T-helper 1 cell treated with Interleukin-12 subunit alpha and Interleukin-12 subunit beta and Interleukin-4 antibody, amounts not matched to agents 30 ng/mL and 1 ng/mL, for 36 hours (primary cell): ENCODE measurements around the gene DCPS. TPM values are rescaled to one million over a fixed set of nuclear protein-coding genes. Genes with fewer than 3 reads are reported as not detected.

Experiments used
- intact Hi-C: fragments of 100-400 bp; cut with micrococcal nuclease; formaldehyde crosslinking; loops from one replicate; pipeline ENCODE4 v1.15.1; 2024
- total RNA-seq: library from RNA; stranded (reverse); gene quantifications from 2 replicates; pipeline ENCODE4 v1.2.3, GENCODE V29; 2022

The DCPS gene
- total RNA-seq, 1 donor from 2014 or later, result 38.0 TPM

DNA sequence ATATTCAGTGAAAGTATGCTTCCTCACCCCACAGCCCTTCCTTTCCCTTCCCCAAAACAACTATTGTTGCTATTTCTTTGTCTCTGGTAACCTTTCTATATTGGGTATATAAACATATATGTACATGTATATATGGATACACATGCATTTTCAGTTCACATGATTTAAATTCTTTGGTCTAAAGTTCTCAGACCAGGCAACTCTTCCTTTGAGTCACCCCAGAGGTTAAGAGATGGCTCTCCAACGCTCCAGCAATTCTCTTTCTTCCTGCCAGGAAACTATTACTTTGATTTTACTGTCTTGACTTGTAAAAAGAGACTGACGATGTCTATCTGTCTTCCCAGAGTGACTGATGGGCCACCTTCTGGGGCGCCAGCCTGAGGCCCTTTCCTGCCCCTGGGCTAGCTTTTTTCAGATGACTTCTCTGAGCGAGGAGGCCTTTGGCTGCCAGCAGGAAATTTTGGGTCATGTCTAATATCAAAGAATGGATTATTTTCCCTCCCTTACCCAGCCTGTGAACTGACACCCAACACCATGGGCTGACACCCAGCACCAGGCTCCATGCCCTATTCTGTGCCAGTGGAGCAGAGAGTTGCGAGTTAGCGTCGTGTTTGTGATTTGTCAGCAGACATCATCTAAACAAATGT lies 37.2 kb downstream of the DCPS start:
- intact Hi-C loops, result no loop called here

DNA sequence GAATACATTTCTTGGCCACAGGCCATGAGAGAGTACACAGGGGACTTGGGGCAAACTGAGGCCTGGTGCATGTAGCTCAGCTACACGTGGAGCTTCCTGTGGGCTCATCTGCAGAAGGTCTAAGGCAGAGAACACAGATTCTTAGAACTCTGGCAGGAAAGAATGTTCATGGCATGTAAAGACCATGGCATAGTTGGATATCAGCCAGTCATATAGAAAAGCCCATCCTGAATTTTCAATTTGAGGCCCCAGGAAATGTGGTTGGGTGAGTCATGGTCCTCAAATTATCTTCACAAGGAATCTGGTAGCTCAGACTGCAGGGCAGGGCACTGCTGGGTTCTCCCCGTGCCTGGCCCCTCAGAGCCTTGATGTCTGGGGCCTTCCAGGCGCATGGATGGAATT lies 37.9 kb downstream of the DCPS start:
- intact Hi-C loops, result no loop called here

- intact Hi-C loops, result no loop called here
Observed at GRCh38 chr11:126343051-126343450, 39.2 kb downstream of the DCPS start.

DNA sequence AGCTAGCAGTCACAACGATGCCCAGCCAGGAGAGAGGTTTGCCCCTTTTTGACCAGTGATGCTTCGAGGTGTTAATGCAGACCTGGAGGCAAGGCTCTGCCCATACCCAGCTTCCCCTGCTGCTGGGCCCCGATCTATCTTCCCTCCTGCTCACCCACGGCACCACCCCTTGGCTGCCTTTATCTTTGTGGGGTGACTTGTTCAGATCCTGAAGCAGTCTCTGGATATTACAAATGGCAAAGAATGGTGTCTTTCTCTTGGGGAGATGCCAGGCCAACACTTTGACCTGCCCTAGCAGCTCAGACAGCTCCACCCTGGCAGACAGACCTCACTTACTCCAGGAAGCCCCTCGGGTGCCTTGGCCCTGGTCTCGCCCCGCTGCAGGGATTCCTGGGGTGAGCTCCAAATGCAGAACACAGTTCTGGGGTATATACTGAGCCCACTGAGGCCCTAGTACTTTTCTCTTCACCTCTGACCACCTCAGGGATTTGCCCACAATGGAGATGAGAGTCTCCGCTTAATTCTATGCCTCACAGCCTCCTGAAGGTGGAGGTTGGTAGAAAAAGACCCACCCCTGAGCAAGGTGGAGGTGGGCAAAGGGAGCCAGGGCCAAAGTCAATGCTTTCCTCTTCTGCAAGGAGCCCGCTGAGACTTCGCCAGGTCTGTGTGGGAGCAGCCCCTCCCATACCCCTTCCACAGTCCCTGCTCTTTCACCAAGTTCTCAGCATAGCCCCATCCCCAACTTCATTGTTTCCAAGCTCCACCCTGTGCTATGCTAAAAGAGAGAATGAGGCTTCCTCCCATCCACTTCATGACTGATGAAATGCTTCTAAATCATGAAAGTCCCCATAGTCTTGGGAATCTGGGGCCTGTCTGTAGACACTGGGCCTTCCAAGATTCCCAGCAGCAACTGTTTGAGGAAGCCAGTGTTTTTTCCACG lies 40.6 kb downstream of the DCPS start:
- intact Hi-C loops, result no loop called here

DNA sequence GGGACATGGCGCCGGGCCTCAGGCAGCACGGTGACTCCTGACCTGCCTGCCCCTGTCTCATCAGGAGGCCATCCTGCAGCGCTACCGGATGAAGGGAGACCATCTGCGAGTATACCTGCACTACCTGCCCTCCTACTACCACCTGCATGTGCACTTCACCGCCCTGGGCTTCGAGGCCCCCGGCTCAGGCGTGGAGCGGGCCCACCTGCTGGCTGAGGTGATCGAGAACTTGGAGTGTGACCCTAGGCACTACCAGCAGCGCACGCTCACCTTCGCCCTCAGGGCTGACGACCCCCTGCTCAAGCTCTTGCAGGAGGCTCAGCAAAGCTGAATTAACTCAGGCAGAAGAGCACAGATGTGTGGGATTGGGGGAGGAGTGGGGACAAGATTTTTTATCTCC lies 41.4 kb downstream of the DCPS start:
- intact Hi-C loops, result no loop called here

- intact Hi-C loops, result loop anchor here (1.0 kb wide), 1 partner anchor 9 kb away; the partner anchor contains the start of gene ST3GAL4
Observed at GRCh38 chr11:126345759-126346585, 42.1 kb downstream of the DCPS start.

DNA sequence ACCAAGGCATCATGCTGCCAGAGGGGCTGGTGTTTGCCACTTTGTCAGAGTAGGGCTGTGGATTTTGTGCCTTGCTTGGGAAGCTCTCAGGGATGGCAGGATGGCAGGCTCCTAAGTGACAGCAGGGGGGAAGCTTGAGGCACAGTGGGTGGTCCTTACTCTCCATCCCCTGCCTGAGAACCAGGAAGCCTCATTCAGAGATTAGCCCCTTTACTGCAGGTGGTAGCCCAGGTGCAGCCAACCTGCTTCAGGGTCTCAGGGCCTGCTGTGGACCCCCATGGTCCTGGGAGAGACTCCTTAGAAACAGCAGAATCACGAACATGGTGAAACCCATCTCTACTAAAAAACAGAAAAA lies 42.7 kb downstream of the DCPS start:
- intact Hi-C loops, result loop anchor here (1.0 kb wide), 1 partner anchor 9 kb away; the partner anchor contains the start of gene ST3GAL4

- intact Hi-C loops, result loop anchor here (1.0 kb wide), 1 partner anchor 8 kb away; the partner anchor contains the start of gene ST3GAL4
Observed at GRCh38 chr11:126346946-126347345, 43.1 kb downstream of the DCPS start.

GRCh38 chr11:126347751-126348668 lies 44.1 kb downstream of the DCPS start:
- intact Hi-C loops, result no loop called here

GRCh38 chr11:126348806-126349582 lies 45.1 kb downstream of the DCPS start:
- intact Hi-C loops, result no loop called here

DNA sequence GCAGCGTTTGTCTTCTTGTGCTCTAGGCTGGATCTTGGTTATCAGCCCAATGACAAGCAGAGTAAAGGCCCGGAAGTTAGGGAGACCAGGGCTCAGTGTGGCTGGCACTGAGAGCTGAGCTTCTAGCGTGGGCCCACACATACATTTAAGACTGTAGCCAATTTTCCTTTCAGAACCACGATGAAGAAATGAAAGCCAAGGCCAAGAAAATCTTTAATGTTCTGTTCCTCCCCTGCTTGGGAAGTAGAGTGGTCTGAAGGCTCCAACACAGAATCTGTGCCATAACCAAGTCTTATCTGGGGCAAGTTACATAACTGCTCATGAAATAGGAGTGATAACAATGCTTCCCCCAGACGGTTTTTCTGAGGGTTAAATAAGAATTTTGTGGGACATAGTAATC lies 47.0 kb downstream of the DCPS start:
- intact Hi-C loops, result loop anchor here (10.0 kb wide), 2 partner anchors 446 to 1606 kb away; partner anchors contain the start of genes DDX25 and PUS3

- intact Hi-C loops, result loop anchor here (10.0 kb wide), 2 partner anchors 447 to 1607 kb away; partner anchors contain the start of genes DDX25 and PUS3
Observed at GRCh38 chr11:126352163-126352562, 48.3 kb downstream of the DCPS start.

GRCh38 chr11:126352934-126353801 lies 49.3 kb downstream of the DCPS start:
- intact Hi-C loops, result loop anchor here (10.0 kb wide), 2 partner anchors 448 to 1608 kb away; partner anchors contain the start of genes DDX25 and PUS3

DNA sequence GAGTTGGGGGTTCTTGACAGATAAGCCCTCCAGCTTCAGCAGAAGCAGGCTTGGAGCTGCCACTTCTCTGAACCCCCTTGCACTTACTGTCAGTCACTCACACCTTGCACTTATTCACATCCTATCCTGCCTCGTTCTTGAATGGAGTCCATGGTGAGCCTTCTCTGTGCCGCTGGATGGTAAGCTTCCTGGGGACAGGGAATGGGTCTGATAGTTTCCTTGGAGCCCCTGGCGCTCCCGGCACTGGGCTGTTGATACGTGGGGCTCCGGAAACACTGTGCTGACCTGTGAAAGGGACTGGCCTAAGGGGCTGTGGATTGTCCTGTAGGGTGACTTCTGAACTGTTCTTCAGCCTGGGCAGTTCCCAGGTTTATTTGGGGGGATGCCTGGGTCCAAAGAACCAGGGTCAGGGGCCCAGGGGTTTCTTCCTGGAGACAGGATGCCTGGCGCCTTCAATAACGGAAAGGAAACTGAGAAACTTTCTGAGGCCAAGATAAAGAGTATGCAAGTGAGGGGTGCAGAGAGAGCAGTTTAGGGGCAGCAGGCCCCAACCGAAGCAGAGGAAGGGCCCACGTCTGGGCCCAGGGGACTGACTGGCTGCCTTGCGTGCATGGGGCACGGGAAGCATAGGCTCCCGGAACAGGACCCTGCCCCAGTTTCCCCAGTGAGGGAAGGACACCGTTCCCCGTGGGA lies 50.9 kb downstream of the DCPS start:
- intact Hi-C loops, result loop anchor here (1.0 to 10.0 kb wide), 10 partner anchors 8 to 1610 kb away; partner anchors contain the start of genes CDON, DCPS, DDX25 and FAM118B

DNA sequence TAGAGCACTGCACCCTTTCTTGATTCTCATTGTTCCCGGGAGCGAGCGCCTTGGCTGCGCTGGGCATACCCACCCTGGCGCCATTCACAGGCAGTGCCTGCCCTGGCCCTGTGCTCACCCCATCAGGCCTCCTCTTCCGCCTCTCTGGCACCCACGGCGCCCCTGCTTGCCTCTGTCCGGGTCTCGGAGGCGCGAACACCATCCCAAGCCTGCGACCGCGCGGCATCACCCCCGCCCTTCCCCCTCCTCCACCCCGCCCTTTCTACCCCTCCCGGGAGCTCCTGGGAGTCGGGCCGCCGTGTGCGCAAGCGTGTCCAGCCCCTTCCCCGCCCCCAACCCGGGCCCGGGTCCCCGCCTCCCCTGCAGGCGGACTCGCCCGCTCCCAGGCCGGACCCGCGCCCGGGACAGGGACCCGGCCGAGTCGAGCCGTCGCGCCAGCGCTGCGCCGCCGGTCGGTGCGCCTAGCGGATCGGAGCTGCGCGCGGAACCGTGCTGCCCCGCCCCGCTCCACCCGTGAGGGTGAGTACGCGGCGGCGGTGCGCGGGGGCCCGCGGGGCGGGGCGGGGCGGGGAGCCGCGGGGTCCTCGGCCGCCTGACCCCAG lies 51.6 kb downstream of the DCPS start, which contains the start of gene ST3GAL4:
ST3GAL4 (plus strand) TSS at position 363 of the 602 bp plus-strand sequence. CDS start 50,470 bp downstream, outside the sequence.
- intact Hi-C loops, result loop anchor here (1.0 to 10.0 kb wide), 10 partner anchors 9 to 1611 kb away; partner anchors contain the start of genes CDON, DCPS, DDX25 and FAM118B
